HG02943 (cell line): ENCODE data around the gene NUAK1.

ENCODE experiments used
- ATAC-seq: cut with Tn5 transposase; IDR thresholded peaks from one replicate; pipeline ENCODE4 v1.9.1; 2021; ENCODE audit warnings: mild to moderate bottlenecking, low read depth, moderate library complexity; ENCODE audit not compliant: unreplicated experiment

Gene NUAK1

GRCh38 chr12:106113446-106113823, 25.3 kb downstream of the NUAK1 start:
- ATAC-seq, result no peak

- no peak for ATAC-seq
Measured at GRCh38 chr12:106113042-106113441, 25.7 kb downstream of the NUAK1 start.

- ATAC-seq, result no peak
Measured at GRCh38 chr12:106112145-106112821, 26.5 kb downstream of the NUAK1 start.

GRCh38 chr12:106110626-106111300, 28.0 kb downstream of the NUAK1 start:
- ATAC-seq, result no peak

GRCh38 chr12:106109168-106109910, 29.4 kb downstream of the NUAK1 start:
- ATAC-seq, result no peak

GRCh38 chr12:106108185-106108835, 30.4 kb downstream of the NUAK1 start:
- ATAC-seq, result no peak

GRCh38 chr12:106107566-106107965, 31.2 kb downstream of the NUAK1 start:
- no peak for ATAC-seq

GRCh38 chr12:106106892-106107291, 31.9 kb downstream of the NUAK1 start:
- no peak for ATAC-seq

GRCh38 chr12:106106061-106106566, 32.6 kb downstream of the NUAK1 start:
- no peak for ATAC-seq

GRCh38 chr12:106101803-106102202, 37.0 kb downstream of the NUAK1 start:
- ATAC-seq, result no peak

GRCh38 chr12:106098691-106099200, 40.0 kb downstream of the NUAK1 start:
- no peak for ATAC-seq

GRCh38 chr12:106097011-106097410, 41.7 kb downstream of the NUAK1 start:
- no peak for ATAC-seq

GRCh38 chr12:106096376-106096775, 42.4 kb downstream of the NUAK1 start:
- ATAC-seq, result no peak

- ATAC-seq, result no peak
Measured at GRCh38 chr12:106094304-106094703, 44.5 kb downstream of the NUAK1 start.

- no peak for ATAC-seq
Measured at GRCh38 chr12:106093246-106093645, 45.5 kb downstream of the NUAK1 start.

GRCh38 chr12:106091446-106091820, 47.3 kb downstream of the NUAK1 start:
- ATAC-seq, result no peak

- no peak for ATAC-seq
Measured at GRCh38 chr12:106090591-106091445, 47.9 kb downstream of the NUAK1 start.

- ATAC-seq, result no peak
Measured at GRCh38 chr12:106089935-106090334, 48.8 kb downstream of the NUAK1 start.

- no peak for ATAC-seq
Measured at GRCh38 chr12:106088811-106089485, 49.8 kb downstream of the NUAK1 start.
